H9 (cell line): Measurements from ENCODE around the gene UNC5C. TPM values are rescaled to one million over a fixed set of nuclear protein-coding genes. Genes with fewer than 3 reads are reported as not detected.

Experiments used
- DNase-seq: peaks from one replicate; pipeline ENCODE4 v3.0.0-alpha.2; 2017
- H2AFZ ChIP-seq: one replicate; pipeline ENCODE4 v1.6.1; 2013; ENCODE audit warnings: mild to moderate bottlenecking, low read length, control low read depth, moderate library complexity
- H2AK5ac ChIP-seq: 2 replicates; pipeline ENCODE4 v1.6.1; 2013; ENCODE audit warnings: low read length, control low read depth, mixed read lengths; ENCODE audit not compliant: insufficient read length
- H2BK120ac ChIP-seq: one replicate; pipeline ENCODE4 v1.6.1; 2013; ENCODE audit warnings: low read depth, mild to moderate bottlenecking, low read length, control low read depth, inconsistent platforms; ENCODE audit not compliant: poor library complexity, severe bottlenecking
- H2BK12ac ChIP-seq: 2 replicates; pipeline ENCODE4 v1.6.1; 2013; ENCODE audit warnings: low read length, control low read depth, mixed read lengths, low read depth; ENCODE audit not compliant: insufficient read length
- H2BK15ac ChIP-seq: 2 replicates; pipeline ENCODE4 v1.6.1; 2013; ENCODE audit warnings: low read depth, low read length, control low read depth
- H2BK20ac ChIP-seq: one replicate; pipeline ENCODE4 v1.6.1; 2013; ENCODE audit warnings: low read depth, mild to moderate bottlenecking, low read length, control low read depth, inconsistent platforms; ENCODE audit not compliant: poor library complexity, severe bottlenecking
- H2BK5ac ChIP-seq: 2 replicates; pipeline ENCODE4 v1.6.1; 2013; ENCODE audit warnings: low read length, control low read depth, mixed read lengths; ENCODE audit not compliant: insufficient read length
- H3K14ac ChIP-seq: 2 replicates; pipeline ENCODE4 v1.6.1; 2013; ENCODE audit warnings: low read length, control low read depth; ENCODE audit not compliant: insufficient read depth
- H3K18ac ChIP-seq: 2 replicates; pipeline ENCODE4 v1.6.1; 2013; ENCODE audit warnings: low read depth, mild to moderate bottlenecking, mixed read lengths, low read length, control low read depth; ENCODE audit not compliant: insufficient read length
- H3K23ac ChIP-seq: 2 replicates; pipeline ENCODE4 v1.6.1; 2013; ENCODE audit warnings: low read length, control low read depth, mixed read lengths, low read depth; ENCODE audit not compliant: insufficient read length
- H3K23me2 ChIP-seq: 2 replicates; pipeline ENCODE4 v1.6.1; 2013; ENCODE audit warnings: low read depth, mild to moderate bottlenecking, mixed read lengths, low read length, control low read depth; ENCODE audit not compliant: insufficient read length, poor library complexity, severe bottlenecking
- H3K27ac ChIP-seq: 2 replicates; pipeline ENCODE4 v1.5.1; 2013; ENCODE audit warnings: low read length, control low read depth, mixed read lengths, low read depth; ENCODE audit not compliant: insufficient read length
- H3K27me3 ChIP-seq: 2 replicates; pipeline ENCODE4 v1.6.1; 2013; ENCODE audit warnings: low read length, control low read depth, inconsistent platforms; ENCODE audit not compliant: insufficient read depth
- H3K4ac ChIP-seq: 2 replicates; pipeline ENCODE4 v1.6.1; 2013; ENCODE audit warnings: low read depth, mild to moderate bottlenecking, control low read depth, inconsistent platforms, low read length, moderate library complexity
- H3K4me1 ChIP-seq: 2 replicates; pipeline ENCODE4 v1.6.1; 2013; ENCODE audit warnings: low read length, control low read depth, inconsistent platforms; ENCODE audit not compliant: insufficient read depth
- H3K4me2 ChIP-seq: 2 replicates; pipeline ENCODE4 v1.6.1; 2013; ENCODE audit warnings: low read length, control low read depth, mixed read lengths; ENCODE audit not compliant: insufficient read length, insufficient read depth
- H3K56ac ChIP-seq: 2 replicates; pipeline ENCODE4 v1.6.1; 2013; ENCODE audit warnings: low read depth, mild to moderate bottlenecking, mixed read lengths, low read length, control low read depth; ENCODE audit not compliant: insufficient read length
- H3K79me1 ChIP-seq: 2 replicates; pipeline ENCODE4 v1.6.1; 2013; ENCODE audit warnings: low read depth, mild to moderate bottlenecking, moderate library complexity, low read length, control low read depth, inconsistent platforms; ENCODE audit not compliant: insufficient read depth, poor library complexity, severe bottlenecking
- H3K79me2 ChIP-seq: 2 replicates; pipeline ENCODE4 v1.6.1; 2013; ENCODE audit warnings: low read length, control low read depth, inconsistent platforms; ENCODE audit not compliant: insufficient read depth
- H3K9ac ChIP-seq: 2 replicates; pipeline ENCODE4 v1.6.1; 2013; ENCODE audit warnings: low read length, control low read depth, mixed read lengths; ENCODE audit not compliant: insufficient read length; ENCODE audit errors: extremely low read depth
- H3K9me3 ChIP-seq: one replicate; pipeline ENCODE4 v1.6.1; 2013; ENCODE audit warnings: low read depth, low read length, inconsistent platforms; ENCODE audit not compliant: control insufficient read depth
- H3T11ph ChIP-seq: one replicate; pipeline ENCODE4 v1.6.1; 2013; ENCODE audit warnings: mild to moderate bottlenecking, low read length, control low read depth, inconsistent platforms
- H4K20me1 ChIP-seq: one replicate; pipeline ENCODE4 v1.6.1; 2013; ENCODE audit not compliant: control insufficient read depth, insufficient read length, insufficient read depth
- H4K5ac ChIP-seq: 2 replicates; pipeline ENCODE4 v1.6.1; 2013; ENCODE audit warnings: low read depth, mild to moderate bottlenecking, mixed read lengths, low read length, control low read depth; ENCODE audit not compliant: insufficient read length
- H4K8ac ChIP-seq: replicated peaks from 2 replicates; pipeline ENCODE4 v1.6.1; 2013; ENCODE audit warnings: low read length, control low read depth, mixed read lengths, low read depth; ENCODE audit not compliant: insufficient read length
- H4K91ac ChIP-seq: 2 replicates; pipeline ENCODE4 v1.6.1; 2013; ENCODE audit warnings: low read depth, mild to moderate bottlenecking, moderate library complexity, mixed read lengths, low read length, control low read depth; ENCODE audit not compliant: insufficient read length
- H3K27ac Mint-ChIP-seq, 3 experiments: 2 replicates in 2 of 3; 3 replicates in 1 of 3; pipeline ENCODE4 v1.8.0; 2020 to 2021; ENCODE audit warnings: mixed read lengths in 3 of 3, mild to moderate bottlenecking in 1 of 3, moderate library complexity in 1 of 3
- H3K27me3 Mint-ChIP-seq: 2 replicates; pipeline ENCODE4 v1.8.0; 2021; ENCODE audit warnings: low read depth, mild to moderate bottlenecking, moderate library complexity, mixed read lengths
- H3K36me3 Mint-ChIP-seq, 3 experiments: 2 replicates in 2 of 3; 3 replicates in 1 of 3; pipeline ENCODE4 v1.8.0; 2020 to 2021; ENCODE audit warnings: low read depth in 3 of 3, mixed read lengths in 3 of 3; ENCODE audit not compliant: insufficient read depth in 1 of 3
- H3K4me1 Mint-ChIP-seq, 2 experiments: 2 replicates each; pipeline ENCODE4 v1.8.0; 2020; ENCODE audit warnings: mixed read lengths in 2 of 2
- H3K4me3 Mint-ChIP-seq, 2 experiments: 2 replicates in 1 of 2; 3 replicates in 1 of 2; pipeline ENCODE4 v1.8.0; 2020 to 2021; ENCODE audit warnings: mild to moderate bottlenecking in 2 of 2, mixed read lengths in 2 of 2, moderate library complexity in 1 of 2
- H3K9me3 Mint-ChIP-seq, 2 experiments: 2 replicates in 1 of 2; 3 replicates in 1 of 2; pipeline ENCODE4 v1.8.0; 2020; ENCODE audit warnings: mild to moderate bottlenecking in 2 of 2, mixed read lengths in 2 of 2, moderate library complexity in 1 of 2
- CTCF ChIP-seq: fragments of 200-600 bp; sonication (generic); conservative IDR thresholded peaks from 3 replicates; pipeline ENCODE4 v1.8.0; 2021; ENCODE audit warnings: antibody characterized with exemption, mild to moderate bottlenecking
- WGBS: extraction: QIAGEN DNeasy Blood & Tissue Kit; methylation state at CpG from one replicate; pipeline ENCODE4 v1.1.7; 2013; ENCODE audit warnings: missing lambda C conversion rate, low lambda C conversion rate, mixed read lengths; ENCODE audit not compliant: insufficient read length; ENCODE audit errors: extremely low coverage; 5-methylcytosine and 5-hydroxymethylcytosine counted together
- total RNA-seq: library from RNA; stranded (reverse); gene quantifications from 2 replicates; pipeline ENCODE4 v1.2.1, GENCODE V29; 2021

The UNC5C gene
- total RNA-seq, 1 experiment from 2014 or later, result not detected

GRCh38 chr4:95537191-95537590 is 11.6 kb downstream of the UNC5C start:
- no peak overlapping the region for H4K5ac ChIP-seq
- Mint-ChIP-seq H3K36me3 (no peaks in the 10 kb centered on the region), H3K27me3 (no peaks in the 10 kb centered on the region), H3K4me1 (no peaks in the 10 kb centered on the region), H3K9me3 (no peaks in the 10 kb centered on the region), H3K4me3 (no peak overlapping the region), H3K27ac (no peak overlapping the region)
- H4K8ac ChIP-seq, result no peak overlapping the region
- no peak overlapping the region for H3K18ac ChIP-seq
- no peaks in the 10 kb centered on the region for H3K79me1 ChIP-seq
- no peak overlapping the region for H2BK120ac ChIP-seq
- no peaks in the 10 kb centered on the region for H3K9me3 ChIP-seq
- H3K9ac ChIP-seq, result no peak overlapping the region
- no peak for DNase-seq
- no peak overlapping the region for H2AFZ ChIP-seq
- no peak overlapping the region for H3K4ac ChIP-seq
- no peak overlapping the region for H2AK5ac ChIP-seq
- H4K20me1 ChIP-seq, result no peaks in the 10 kb centered on the region
- no peak overlapping the region for H3K4me2 ChIP-seq
- H2BK20ac ChIP-seq, result no peak overlapping the region
- H3K14ac ChIP-seq, result no peak overlapping the region
- no peak overlapping the region for H3T11ph ChIP-seq
- H3K56ac ChIP-seq, result no peak overlapping the region
- no peak overlapping the region for H2BK15ac ChIP-seq
- no peaks in the 10 kb centered on the region for H3K79me2 ChIP-seq
- H3K27ac ChIP-seq, result no peak overlapping the region
- H4K91ac ChIP-seq, result no peak overlapping the region
- H3K23ac ChIP-seq, result no peak overlapping the region
- no peak overlapping the region for H2BK5ac ChIP-seq
- H3K23me2 ChIP-seq, result no peaks in the 10 kb centered on the region
- H3K27me3 ChIP-seq, result no peaks in the 10 kb centered on the region
- no peak for TF ChIP-seq CTCF
- no peak overlapping the region for H2BK12ac ChIP-seq
- WGBS, result no CpG with 5 or more reads among the region's 8 CpGs
- no peaks in the 10 kb centered on the region for H3K4me1 ChIP-seq
